Testis (tissue), 3 donors: ENCODE measurements around the gene SELENOS. TPM values are rescaled to one million over a fixed set of nuclear protein-coding genes. Genes with fewer than 3 reads are reported as not detected.

Experiments used
- DNase-seq: peaks from one replicate; pipeline ENCODE4 v3.0.0-alpha.2; 2019
- H3K27ac ChIP-seq, 2 donors: fragments of 200-600 bp; sonication (generic); one replicate each; pipeline ENCODE4 v1.5.1; 2019
- H3K27me3 ChIP-seq: fragments of 200-600 bp; sonication (generic); one replicate; pipeline ENCODE4 v1.5.1; 2019
- H3K36me3 ChIP-seq: fragments of 200-600 bp; sonication (generic); one replicate; pipeline ENCODE4 v1.5.1; 2017; ENCODE audit warnings: low read depth; ENCODE audit errors: missing control alignments
- H3K4me1 ChIP-seq: fragments of 200-600 bp; sonication (generic); one replicate; pipeline ENCODE4 v1.5.1; 2019
- H3K4me3 ChIP-seq, 2 donors: fragments of 200-600 bp; sonication (generic); one replicate each; pipeline ENCODE4 v1.5.1; 2017 to 2019
- H3K9me3 ChIP-seq: fragments of 200-600 bp; sonication (generic); one replicate; pipeline ENCODE4 v1.5.1; 2017
- CTCF ChIP-seq, 3 experiments: fragments of 450-650 bp in 2 of 3; fragments of 200-600 bp in 1 of 3; sonication (generic) in 1 of 3; IDR thresholded peaks; one replicate each; pipeline ENCODE4 v1.5.1; 2016 to 2019; ENCODE audit warnings: antibody characterized with exemption in 3 of 3, mild to moderate bottlenecking in 2 of 3, moderate library complexity in 1 of 3
- POLR2A ChIP-seq: fragments of 450-650 bp; IDR thresholded peaks from one replicate; pipeline ENCODE4 v1.6.1; 2017; ENCODE audit warnings: antibody characterized with exemption, mild to moderate bottlenecking, moderate library complexity
- WGBS, 2 donors: methylation state at CpG; one replicate each; pipeline ENCODE4 v1.1.5; 2018; 5-methylcytosine and 5-hydroxymethylcytosine counted together
- intact Hi-C: fragments of 100-400 bp; cut with DNase I; formaldehyde crosslinking; loops from one replicate; pipeline ENCODE4 v1.15.1; 2023; ENCODE audit warnings: low total_unique reads
- polyA plus RNA-seq: library from polyadenylated mRNA; stranded (reverse); fragments of 350-450 nt; fragmentation: Illumina TruSeq; extraction: RNeasy Lipid Tissue Mini Kit (QIAGEN cat#74804); gene quantifications from one replicate; pipeline ENCODE4 v1.2.3, GENCODE V29; 2014; ENCODE audit warnings: low read depth, low replicate concordance; ENCODE audit not compliant: insufficient read depth
- total RNA-seq, 2 donors: library from RNA; depleted of rRNA; stranded (reverse); fragments of >200 nt; gene quantifications; one replicate each; pipeline ENCODE4 v1.2.3, GENCODE V29; 2016

Gene SELENOS
- total and polyA plus RNA-seq, 3 donors from 2014 or later: 128 to 178 (median 134) TPM

GRCh38 chr15:101283931-101284330 is 6.6 kb upstream of the SELENOS start:
- Histone ChIP-seq H3K4me3 (no peak overlapping the region), H3K4me1 (peaks cover 34% of the 10 kb centered on the region), H3K27me3 (no peaks in the 10 kb centered on the region), H3K36me3 (no peaks in the 10 kb centered on the region), H3K9me3 (no peaks in the 10 kb centered on the region), H3K27ac (peak overlapping the region in 1 of 2 donors; percentile 53)
- peak; percentile 62 for DNase-seq
- WGBS, 2 donors: 73 to 79% methylated on average over 6 of the region's 6 CpGs
- intact Hi-C loops: no loop called here
- TF ChIP-seq POLR2A (no peak), CTCF (IDR thresholded peaks at IDR 0.05) (no peak)

- intact Hi-C loops: no loop called here
- Histone ChIP-seq H3K36me3 (no peaks in the 10 kb centered on the region), H3K27me3 (no peaks in the 10 kb centered on the region), H3K9me3 (no peaks in the 10 kb centered on the region), H3K4me3 (no peak overlapping the region), H3K27ac (no peak overlapping the region), H3K4me1 (peaks cover 44% of the 10 kb centered on the region)
- TF ChIP-seq POLR2A (no peak), CTCF (IDR thresholded peaks at IDR 0.05) (no peak)
- DNase-seq: no peak
- WGBS, 2 donors: 80 to 95% methylated on average over 2 of the region's 2 CpGs
Observed at GRCh38 chr15:101280007-101280406, 2.7 kb upstream of the SELENOS start.

- intact Hi-C loops: no loop called here
- 43 to 48% methylated on average over 12 of the region's 12 CpGs for WGBS, 2 donors
- H3K4me3 ChIP-seq: peak overlapping the region; percentile 70 to 94
- no peaks in the 10 kb centered on the region for H3K27me3 ChIP-seq
- peak overlapping the region; percentile 40 to 77 for H3K27ac ChIP-seq
- DNase-seq: no peak
- H3K9me3 ChIP-seq: no peaks in the 10 kb centered on the region
- no peak for TF ChIP-seq CTCF (IDR thresholded peaks at IDR 0.05)
- no peak for TF ChIP-seq POLR2A
- no peaks in the 10 kb centered on the region for H3K36me3 ChIP-seq
- peaks cover 37% of the 10 kb centered on the region for H3K4me1 ChIP-seq
Observed at GRCh38 chr15:101277943-101278564, 769 bp upstream of the SELENOS start.

GRCh38 chr15:101276501-101277037 is 716 bp downstream of the SELENOS start:
- TF ChIP-seq CTCF (IDR thresholded peaks at IDR 0.05) (peak; percentile 21 to 37 (median 22)), POLR2A (no peak)
- Histone ChIP-seq H3K27ac (peak overlapping the region; percentile 77 to 93), H3K27me3 (no peaks in the 10 kb centered on the region), H3K36me3 (no peaks in the 10 kb centered on the region), H3K4me3 (peak overlapping the region; percentile 70 to 94), H3K4me1 (peaks cover 33% of the 10 kb centered on the region), H3K9me3 (no peaks in the 10 kb centered on the region)
- WGBS, 2 donors: 6 to 9% methylated on average over 14 of the region's 14 CpGs
- intact Hi-C loops: no loop called here
- no peak for DNase-seq

GRCh38 chr15:101275018-101275417 is 2.3 kb downstream of the SELENOS start:
- no peak overlapping the region for H3K27ac ChIP-seq
- WGBS, 2 donors: 76 to 91% methylated on average over 5 of the region's 5 CpGs
- H3K36me3 ChIP-seq: peaks cover 5% of the 10 kb centered on the region
- peaks cover 31% of the 10 kb centered on the region for H3K4me1 ChIP-seq
- no peaks in the 10 kb centered on the region for H3K9me3 ChIP-seq
- no peak overlapping the region for H3K4me3 ChIP-seq
- TF ChIP-seq POLR2A (no peak), CTCF (IDR thresholded peaks at IDR 0.05) (no peak)
- intact Hi-C loops: no loop called here
- no peak for DNase-seq
- H3K27me3 ChIP-seq: no peaks in the 10 kb centered on the region
